Adrenal gland (tissue), 5 donors: ENCODE results near the gene DNASE1L3.

Experiments used
- POLR2A ChIP-seq, 2 donors: fragments of 450-650 bp; IDR thresholded peaks; one replicate each; pipeline ENCODE4 v1.6.1; 2017; ENCODE audit warnings: antibody characterized with exemption in 2 of 2, mild to moderate bottlenecking in 2 of 2, moderate library complexity in 1 of 2
- TF ChIP-seq, protein P1 (sequence below), 6 experiments: fragments of 450-650 bp in 4 of 6; fragments of 200-600 bp in 2 of 6; sonication (generic) in 1 of 6; IDR thresholded peaks; 1 replicate in 5 of 6; 2 replicates in 1 of 6; pipeline versions ENCODE4 v1.5.1 to v1.8.0; 2016 to 2021; ENCODE audit warnings: antibody characterized with exemption in 6 of 6, mild to moderate bottlenecking in 2 of 6, moderate library complexity in 1 of 6
- donor health status: DM: no; HTN: no; CAD: no.

DNA sequence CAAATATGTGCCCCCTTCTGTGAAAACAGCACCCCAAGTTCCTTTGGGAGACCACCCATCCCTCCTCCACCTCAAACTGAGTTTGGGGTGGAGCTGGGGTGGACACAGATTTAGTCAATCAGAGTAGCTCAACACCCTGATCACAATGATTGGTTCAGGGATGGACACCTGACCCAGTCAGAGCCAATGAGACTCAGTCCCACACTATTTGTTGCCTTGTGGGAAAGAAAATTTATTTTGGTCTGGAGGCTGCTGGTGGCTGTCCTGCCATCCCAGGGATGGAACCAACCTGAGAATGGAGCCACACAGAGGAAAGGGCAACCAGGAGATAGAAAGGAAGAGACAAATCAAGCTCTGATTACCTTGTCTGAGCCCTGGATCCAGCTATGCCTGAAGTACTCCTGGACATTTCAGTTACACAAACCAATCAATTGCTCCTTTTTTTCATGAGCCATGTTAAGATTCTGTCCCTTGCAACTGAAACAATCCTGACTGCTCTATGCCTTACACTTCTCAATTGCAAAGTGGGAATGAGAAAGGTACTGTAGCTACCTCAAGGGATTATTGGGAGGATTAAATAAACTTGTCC lies 10.6 kb downstream of the DNASE1L3 start:
- TF ChIP-seq, protein P1, sequence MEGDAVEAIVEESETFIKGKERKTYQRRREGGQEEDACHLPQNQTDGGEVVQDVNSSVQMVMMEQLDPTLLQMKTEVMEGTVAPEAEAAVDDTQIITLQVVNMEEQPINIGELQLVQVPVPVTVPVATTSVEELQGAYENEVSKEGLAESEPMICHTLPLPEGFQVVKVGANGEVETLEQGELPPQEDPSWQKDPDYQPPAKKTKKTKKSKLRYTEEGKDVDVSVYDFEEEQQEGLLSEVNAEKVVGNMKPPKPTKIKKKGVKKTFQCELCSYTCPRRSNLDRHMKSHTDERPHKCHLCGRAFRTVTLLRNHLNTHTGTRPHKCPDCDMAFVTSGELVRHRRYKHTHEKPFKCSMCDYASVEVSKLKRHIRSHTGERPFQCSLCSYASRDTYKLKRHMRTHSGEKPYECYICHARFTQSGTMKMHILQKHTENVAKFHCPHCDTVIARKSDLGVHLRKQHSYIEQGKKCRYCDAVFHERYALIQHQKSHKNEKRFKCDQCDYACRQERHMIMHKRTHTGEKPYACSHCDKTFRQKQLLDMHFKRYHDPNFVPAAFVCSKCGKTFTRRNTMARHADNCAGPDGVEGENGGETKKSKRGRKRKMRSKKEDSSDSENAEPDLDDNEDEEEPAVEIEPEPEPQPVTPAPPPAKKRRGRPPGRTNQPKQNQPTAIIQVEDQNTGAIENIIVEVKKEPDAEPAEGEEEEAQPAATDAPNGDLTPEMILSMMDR (IDR thresholded peaks at IDR 0.05): no peak
- TF ChIP-seq POLR2A (IDR thresholded peaks at IDR 0.05): no peak
